Adrenal gland (tissue), 5 donors: ENCODE measurements around the gene MYO9B.

Experiments used
- POLR2A ChIP-seq, 2 donors: fragments of 450-650 bp; IDR thresholded peaks; one replicate each; pipeline ENCODE4 v1.6.1; 2017; ENCODE audit warnings: antibody characterized with exemption in 2 of 2, mild to moderate bottlenecking in 2 of 2, moderate library complexity in 1 of 2
- TF ChIP-seq, protein P1 (sequence below), 6 experiments: fragments of 450-650 bp in 4 of 6; fragments of 200-600 bp in 2 of 6; sonication (generic) in 1 of 6; IDR thresholded peaks; 1 replicate in 5 of 6; 2 replicates in 1 of 6; pipeline versions ENCODE4 v1.5.1 to v1.8.0; 2016 to 2021; ENCODE audit warnings: antibody characterized with exemption in 6 of 6, mild to moderate bottlenecking in 2 of 6, moderate library complexity in 1 of 6
- donor health status: DM: no; HTN: no; CAD: no.

DNA sequence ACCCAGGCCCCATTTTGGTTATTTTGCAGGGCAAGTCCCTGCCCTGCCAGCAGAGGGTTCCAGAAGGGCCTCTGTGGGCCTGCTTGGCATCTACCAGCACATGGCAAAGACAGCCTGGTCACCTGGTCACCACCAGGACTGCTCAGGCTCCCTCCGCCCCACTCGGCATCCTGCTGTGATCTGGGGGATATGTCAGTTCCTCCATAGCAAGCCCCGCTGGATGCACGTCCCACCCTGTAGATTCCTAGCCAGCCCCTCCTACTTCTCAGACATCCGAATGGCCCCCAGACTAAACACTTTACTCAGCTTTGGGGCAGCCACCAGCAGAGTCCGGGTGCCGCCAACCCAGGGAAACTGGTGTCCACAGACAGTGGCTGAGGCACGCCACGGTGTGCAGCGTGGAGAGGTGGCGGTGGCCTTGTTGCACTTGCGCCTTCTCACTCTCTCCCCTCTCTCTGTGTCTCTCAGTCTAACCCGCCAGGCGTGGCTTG, 107.7 kb downstream of the MYO9B start:
- no peak for TF ChIP-seq POLR2A (IDR thresholded peaks at IDR 0.05)
- TF ChIP-seq, protein P1, sequence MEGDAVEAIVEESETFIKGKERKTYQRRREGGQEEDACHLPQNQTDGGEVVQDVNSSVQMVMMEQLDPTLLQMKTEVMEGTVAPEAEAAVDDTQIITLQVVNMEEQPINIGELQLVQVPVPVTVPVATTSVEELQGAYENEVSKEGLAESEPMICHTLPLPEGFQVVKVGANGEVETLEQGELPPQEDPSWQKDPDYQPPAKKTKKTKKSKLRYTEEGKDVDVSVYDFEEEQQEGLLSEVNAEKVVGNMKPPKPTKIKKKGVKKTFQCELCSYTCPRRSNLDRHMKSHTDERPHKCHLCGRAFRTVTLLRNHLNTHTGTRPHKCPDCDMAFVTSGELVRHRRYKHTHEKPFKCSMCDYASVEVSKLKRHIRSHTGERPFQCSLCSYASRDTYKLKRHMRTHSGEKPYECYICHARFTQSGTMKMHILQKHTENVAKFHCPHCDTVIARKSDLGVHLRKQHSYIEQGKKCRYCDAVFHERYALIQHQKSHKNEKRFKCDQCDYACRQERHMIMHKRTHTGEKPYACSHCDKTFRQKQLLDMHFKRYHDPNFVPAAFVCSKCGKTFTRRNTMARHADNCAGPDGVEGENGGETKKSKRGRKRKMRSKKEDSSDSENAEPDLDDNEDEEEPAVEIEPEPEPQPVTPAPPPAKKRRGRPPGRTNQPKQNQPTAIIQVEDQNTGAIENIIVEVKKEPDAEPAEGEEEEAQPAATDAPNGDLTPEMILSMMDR (IDR thresholded peaks at IDR 0.05) = no peak
